ENCODE data around the gene SPG11. TPM values are rescaled to one million over a fixed set of nuclear protein-coding genes. Genes with fewer than 3 reads are reported as not detected.

Gene SPG11
- total and polyA plus RNA-seq, 7 donors: 12.9 to 88.1 (median 56.7) TPM

- Histone ChIP-seq H3K36me3 (peaks cover 7 to 87% (median 24%) of the 10 kb centered on the region in 4 donors), H3K27me3 (no peaks in the 10 kb centered on the region), H3K4me3 (no peak overlapping the region), H3K4me1 (no peaks in the 10 kb centered on the region), H3K27ac (no peak overlapping the region), H3K9me3 (no peaks in the 10 kb centered on the region)
- no peak for TF ChIP-seq POLR2AphosphoS5 (IDR thresholded peaks at IDR 0.05)
- TF ChIP-seq POLR2A (IDR thresholded peaks at IDR 0.05): no peak
- no peak for TF ChIP-seq CTCF (IDR thresholded peaks at IDR 0.05)
- TF ChIP-seq EP300 (IDR thresholded peaks at IDR 0.05): no peak
- no peak for DNase-seq
- intact Hi-C loops (cut with DNase I): loop anchor here (10.0 kb wide), 1 partner anchor 164 kb away; the partner anchor contains the start of gene TRIM69
- WGBS, 2 donors: 94 to 95% methylated on average over 4 of the region's 4 CpGs
These were observed 93.1 kb downstream of the SPG11 start for GRCh38 chr15:44570361-44570760.

- 95 to 96% methylated on average over 4 of the region's 4 CpGs for WGBS, 2 donors
- H3K27ac ChIP-seq: no peak overlapping the region
- no peaks in the 10 kb centered on the region for H3K9me3 ChIP-seq
- intact Hi-C loops (cut with DNase I): no loop called here
- no peaks in the 10 kb centered on the region for H3K27me3 ChIP-seq
- no peaks in the 10 kb centered on the region for H3K4me1 ChIP-seq
- TF ChIP-seq EP300 (IDR thresholded peaks at IDR 0.05): no peak
- TF ChIP-seq CTCF (IDR thresholded peaks at IDR 0.05): no peak
- no peak for TF ChIP-seq POLR2AphosphoS5 (IDR thresholded peaks at IDR 0.05)
- TF ChIP-seq POLR2A (IDR thresholded peaks at IDR 0.05): no peak
- no peak for DNase-seq
- peaks cover 12 to 90% (median 33%) of the 10 kb centered on the region in 4 donors for H3K36me3 ChIP-seq
- no peak overlapping the region for H3K4me3 ChIP-seq
These were observed 94.1 kb downstream of the SPG11 start for GRCh38 chr15:44569316-44569715.

GRCh38 chr15:44568338-44568737 is 95.1 kb downstream of the SPG11 start:
- DNase-seq: no peak
- H3K9me3 ChIP-seq: no peaks in the 10 kb centered on the region
- intact Hi-C loops (cut with DNase I): no loop called here
- no peaks in the 10 kb centered on the region for H3K27me3 ChIP-seq
- no peak for TF ChIP-seq CTCF (IDR thresholded peaks at IDR 0.05)
- no peak for TF ChIP-seq POLR2A (IDR thresholded peaks at IDR 0.05)
- no peak for TF ChIP-seq POLR2AphosphoS5 (IDR thresholded peaks at IDR 0.05)
- no peak for TF ChIP-seq EP300 (IDR thresholded peaks at IDR 0.05)
- no peak overlapping the region for H3K4me3 ChIP-seq
- peaks cover 12 to 90% (median 42%) of the 10 kb centered on the region in 4 donors for H3K36me3 ChIP-seq
- H3K4me1 ChIP-seq: no peaks in the 10 kb centered on the region
- WGBS, 2 donors: 94 to 97% methylated on average over 3 of the region's 3 CpGs
- no peak overlapping the region for H3K27ac ChIP-seq

GRCh38 chr15:44566155-44566540 is 97.3 kb downstream of the SPG11 start:
- no peak overlapping the region for H3K4me3 ChIP-seq
- H3K27me3 ChIP-seq: no peaks in the 10 kb centered on the region
- intact Hi-C loops (cut with DNase I): no loop called here
- TF ChIP-seq CTCF (IDR thresholded peaks at IDR 0.05) (no peak), POLR2AphosphoS5 (IDR thresholded peaks at IDR 0.05) (no peak), POLR2A (IDR thresholded peaks at IDR 0.05) (no peak), EP300 (IDR thresholded peaks at IDR 0.05) (no peak)
- H3K27ac ChIP-seq: no peak overlapping the region
- H3K4me1 ChIP-seq: no peaks in the 10 kb centered on the region
- H3K9me3 ChIP-seq: no peaks in the 10 kb centered on the region
- H3K36me3 ChIP-seq: peaks cover 12 to 100% (median 45%) of the 10 kb centered on the region in 4 donors
- WGBS, 2 donors: 97% methylated on average over 4 of the region's 4 CpGs
- DNase-seq: no peak
